Esophagus mucosa (tissue), 1 donor: ENCODE results near the gene TANC1. TPM values are rescaled to one million over a fixed set of nuclear protein-coding genes. Genes with fewer than 3 reads are reported as not detected.

Experiments used
- ATAC-seq: fragments of 200-7000 bp; cut with Tn5 transposase; one replicate; pipeline ENCODE4 v1.9.1; 2020
- total RNA-seq: library from RNA; stranded (reverse); gene quantifications from one replicate; pipeline ENCODE4 v1.2.4, GENCODE V29; 2023
- donor health status: DM: yes; HTN: yes; CAD: no.

TANC1 gene
- total RNA-seq, 1 donor from 2014 or later: 23.8 TPM

- no peak for ATAC-seq
Measured at GRCh38 chr2:158996378-158996993, 28.0 kb downstream of the TANC1 start.

- ATAC-seq: no peak
Measured at GRCh38 chr2:158997037-158997790, 28.8 kb downstream of the TANC1 start.

- no peak for ATAC-seq
Measured at GRCh38 chr2:158998551-158999248, 30.3 kb downstream of the TANC1 start.

GRCh38 chr2:158999458-158999857, 31.0 kb downstream of the TANC1 start:
- ATAC-seq: no peak

- no peak for ATAC-seq
Measured at GRCh38 chr2:159000072-159000471, 31.6 kb downstream of the TANC1 start.

- ATAC-seq: no peak
Measured at GRCh38 chr2:159002462-159003111, 34.1 kb downstream of the TANC1 start.

- ATAC-seq: no peak
Measured at GRCh38 chr2:159003555-159003954, 35.1 kb downstream of the TANC1 start.

- no peak for ATAC-seq
Measured at GRCh38 chr2:159004849-159005248, 36.4 kb downstream of the TANC1 start.

GRCh38 chr2:159009940-159010339, 41.5 kb downstream of the TANC1 start:
- no peak for ATAC-seq

GRCh38 chr2:159010340-159010739, 41.9 kb downstream of the TANC1 start:
- no peak for ATAC-seq

GRCh38 chr2:159010963-159011362, 42.5 kb downstream of the TANC1 start:
- ATAC-seq: peak; percentile 85

GRCh38 chr2:159012142-159012541, 43.7 kb downstream of the TANC1 start:
- ATAC-seq: no peak

- ATAC-seq: no peak
Measured at GRCh38 chr2:159013103-159013502, 44.7 kb downstream of the TANC1 start.

GRCh38 chr2:159015174-159015573, 46.7 kb downstream of the TANC1 start:
- ATAC-seq: no peak

GRCh38 chr2:159015823-159016222, 47.4 kb downstream of the TANC1 start:
- no peak for ATAC-seq

- no peak for ATAC-seq
Measured at GRCh38 chr2:159017837-159018236, 49.4 kb downstream of the TANC1 start.

- no peak for ATAC-seq
Measured at GRCh38 chr2:159019021-159019420, 50.6 kb downstream of the TANC1 start.

- no peak for ATAC-seq
Measured at GRCh38 chr2:159022019-159022418, 53.6 kb downstream of the TANC1 start.

GRCh38 chr2:159026170-159026569, 57.7 kb downstream of the TANC1 start:
- ATAC-seq: no peak

GRCh38 chr2:159028776-159029175, 60.3 kb downstream of the TANC1 start:
- ATAC-seq: no peak

- no peak for ATAC-seq
Measured at GRCh38 chr2:159029936-159030335, 61.5 kb downstream of the TANC1 start.

GRCh38 chr2:159030674-159031380, 62.4 kb downstream of the TANC1 start:
- peak; percentile 12 for ATAC-seq

GRCh38 chr2:159032146-159032545, 63.7 kb downstream of the TANC1 start:
- ATAC-seq: no peak
